Smooth muscle cell (in vitro differentiated cells): ENCODE data around the gene SLC39A13. TPM values are rescaled to one million over a fixed set of nuclear protein-coding genes. Genes with fewer than 3 reads are reported as not detected.

ENCODE experiments used
- DNase-seq: peaks from one replicate; lab custom pipeline; 2025; ENCODE audit not compliant: unreplicated experiment; lab: John Stamatoyannopoulos, UW
- H2AFZ ChIP-seq: fragments of 200-600 bp; sonication (generic); 2 replicates; pipeline ENCODE4 v1.6.0; 2016; ENCODE audit warnings: antibody characterized with exemption, low read depth, mild to moderate bottlenecking
- H3F3A ChIP-seq: fragments of 200-600 bp; sonication (generic); 2 replicates; pipeline ENCODE4 v1.6.0; 2017; ENCODE audit warnings: antibody characterized with exemption, low read depth
- H3K27ac ChIP-seq: fragments of 200-600 bp; sonication (generic); 2 replicates; pipeline ENCODE4 v1.5.1; 2016; ENCODE audit warnings: low read depth, mild to moderate bottlenecking
- H3K27me3 ChIP-seq: fragments of 200-600 bp; sonication (generic); 2 replicates; pipeline ENCODE4 v1.6.1; 2016; ENCODE audit warnings: low read depth, mild to moderate bottlenecking
- H3K36me3 ChIP-seq: fragments of 200-600 bp; sonication (generic); 2 replicates; pipeline ENCODE4 v1.5.1; 2016; ENCODE audit warnings: low read depth
- H3K4me1 ChIP-seq: fragments of 200-600 bp; sonication (generic); 2 replicates; pipeline ENCODE4 v1.5.1; 2016; ENCODE audit warnings: low read depth
- H3K4me2 ChIP-seq: fragments of 200-600 bp; sonication (generic); 2 replicates; pipeline ENCODE4 v1.6.0; 2016; ENCODE audit warnings: mild to moderate bottlenecking
- H3K4me3 ChIP-seq: fragments of 200-600 bp; sonication (generic); 2 replicates; pipeline ENCODE4 v1.5.1; 2016; ENCODE audit warnings: mild to moderate bottlenecking
- H3K79me2 ChIP-seq: fragments of 200-600 bp; sonication (generic); 2 replicates; pipeline ENCODE4 v1.6.0; 2016; ENCODE audit warnings: low read depth, mild to moderate bottlenecking
- H3K9ac ChIP-seq: fragments of 200-600 bp; sonication (generic); 2 replicates; pipeline ENCODE4 v1.6.0; 2016; ENCODE audit warnings: low read depth
- H3K9me3 ChIP-seq: fragments of 200-600 bp; sonication (generic); replicated peaks from 2 replicates; pipeline ENCODE4 v1.5.1; 2016; ENCODE audit warnings: low read depth
- H4K20me1 ChIP-seq: fragments of 200-600 bp; sonication (generic); 2 replicates; pipeline ENCODE4 v1.6.0; 2016; ENCODE audit warnings: low read depth
- WGBS: methylation state at CpG from one replicate; pipeline ENCODE4 v1.1.7; 2016; ENCODE audit warnings: low lambda C conversion rate; 5-methylcytosine and 5-hydroxymethylcytosine counted together
- polyA plus RNA-seq: library from polyadenylated mRNA; unstranded; fragments of >200 nt; fragmentation: Nextera tagmentation; extraction: Ambion mirVana; gene quantifications from 2 replicates; pipeline ENCODE4 v1.2.1, GENCODE V29; 2016
- total RNA-seq: library from RNA; depleted of rRNA; stranded (reverse); fragments of >200 nt; gene quantifications from 2 replicates; pipeline ENCODE4 v1.2.3, GENCODE V29; 2014
- TF ChIP-seq, protein P1 (sequence below): fragments of 200-600 bp; sonication (generic); IDR thresholded peaks from 2 replicates; pipeline ENCODE4 v1.5.1; 2017; ENCODE audit warnings: borderline replicate concordance, mild to moderate bottlenecking, antibody characterized with exemption; ENCODE audit not compliant: insufficient read depth, poor library complexity, severe bottlenecking

The SLC39A13 gene
- total and polyA plus RNA-seq, 2 experiments from 2014 or later = 56.9 to 143 TPM

DNA sequence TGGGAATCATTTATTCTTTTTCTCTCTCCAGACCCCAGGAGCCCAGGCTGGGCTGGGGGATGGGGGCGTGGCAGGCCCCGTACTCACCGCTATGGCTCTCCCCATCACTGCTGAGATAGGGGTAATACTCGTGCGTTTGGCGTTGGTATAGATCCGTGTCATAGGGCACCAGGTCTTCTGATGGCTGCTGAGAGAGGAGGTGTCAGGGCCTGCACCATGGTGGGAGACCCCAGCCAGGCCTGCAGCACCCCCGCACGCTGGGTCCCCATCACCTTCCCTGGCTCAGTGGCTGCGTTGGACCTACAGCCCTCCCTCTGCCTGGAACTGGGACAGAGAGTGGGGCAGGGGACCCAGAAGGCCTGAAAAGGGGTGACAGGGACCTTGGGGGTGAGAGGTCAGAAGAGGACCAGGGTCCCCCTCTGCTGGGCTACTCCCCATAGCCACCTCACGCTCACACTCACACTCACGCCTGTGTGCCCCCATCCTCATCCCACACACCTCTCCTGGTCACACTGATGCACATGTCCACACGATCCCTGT lies 32.8 kb upstream of the SLC39A13 start:
- TF ChIP-seq, protein P1, sequence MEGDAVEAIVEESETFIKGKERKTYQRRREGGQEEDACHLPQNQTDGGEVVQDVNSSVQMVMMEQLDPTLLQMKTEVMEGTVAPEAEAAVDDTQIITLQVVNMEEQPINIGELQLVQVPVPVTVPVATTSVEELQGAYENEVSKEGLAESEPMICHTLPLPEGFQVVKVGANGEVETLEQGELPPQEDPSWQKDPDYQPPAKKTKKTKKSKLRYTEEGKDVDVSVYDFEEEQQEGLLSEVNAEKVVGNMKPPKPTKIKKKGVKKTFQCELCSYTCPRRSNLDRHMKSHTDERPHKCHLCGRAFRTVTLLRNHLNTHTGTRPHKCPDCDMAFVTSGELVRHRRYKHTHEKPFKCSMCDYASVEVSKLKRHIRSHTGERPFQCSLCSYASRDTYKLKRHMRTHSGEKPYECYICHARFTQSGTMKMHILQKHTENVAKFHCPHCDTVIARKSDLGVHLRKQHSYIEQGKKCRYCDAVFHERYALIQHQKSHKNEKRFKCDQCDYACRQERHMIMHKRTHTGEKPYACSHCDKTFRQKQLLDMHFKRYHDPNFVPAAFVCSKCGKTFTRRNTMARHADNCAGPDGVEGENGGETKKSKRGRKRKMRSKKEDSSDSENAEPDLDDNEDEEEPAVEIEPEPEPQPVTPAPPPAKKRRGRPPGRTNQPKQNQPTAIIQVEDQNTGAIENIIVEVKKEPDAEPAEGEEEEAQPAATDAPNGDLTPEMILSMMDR = no peak
- Histone ChIP-seq H3K27ac (no peak overlapping the region), H3K4me1 (no peaks in the 10 kb centered on the region), H2AFZ (no peak overlapping the region), H4K20me1 (no peaks in the 10 kb centered on the region), H3K9ac (no peak overlapping the region), H3K4me2 (no peak overlapping the region), H3K36me3 (no peaks in the 10 kb centered on the region), H3K79me2 (no peaks in the 10 kb centered on the region), H3K9me3 (no peaks in the 10 kb centered on the region), H3F3A (no peaks in the 10 kb centered on the region), H3K27me3 (no peaks in the 10 kb centered on the region), H3K4me3 (no peak overlapping the region)
- 91% methylated on average over 12 of the region's 13 CpGs for WGBS
- DNase-seq = no peak

DNA sequence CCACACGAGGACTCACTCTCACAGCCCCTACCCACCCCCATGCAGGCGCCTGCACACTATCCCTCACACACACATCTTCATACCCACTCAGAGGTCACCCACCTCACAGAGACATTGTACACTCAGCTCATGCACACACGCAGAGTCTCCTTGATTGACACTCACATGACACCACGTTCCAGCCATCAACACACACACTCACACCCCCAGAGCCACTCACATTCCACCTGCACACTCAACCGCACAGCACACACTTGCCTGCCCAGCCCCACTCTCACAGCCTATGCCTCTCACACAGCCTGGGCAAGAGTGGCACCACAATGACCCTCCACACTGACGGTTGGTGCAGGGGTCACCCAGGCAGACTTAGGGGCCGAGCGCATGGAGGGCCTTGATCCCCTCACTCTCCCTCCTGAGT lies 32.3 kb upstream of the SLC39A13 start:
- no peak overlapping the region for H3K9ac ChIP-seq
- no peak overlapping the region for H3K4me2 ChIP-seq
- H4K20me1 ChIP-seq = no peaks in the 10 kb centered on the region
- no peaks in the 10 kb centered on the region for H3K36me3 ChIP-seq
- no peak overlapping the region for H3K4me3 ChIP-seq
- H3K27ac ChIP-seq = no peak overlapping the region
- TF ChIP-seq, protein P1 = no peak
- H3K27me3 ChIP-seq = no peaks in the 10 kb centered on the region
- no peaks in the 10 kb centered on the region for H3K79me2 ChIP-seq
- H3K9me3 ChIP-seq = no peaks in the 10 kb centered on the region
- no peaks in the 10 kb centered on the region for H3F3A ChIP-seq
- H2AFZ ChIP-seq = no peak overlapping the region
- DNase-seq = no peak
- 91% methylated on average over 8 of the region's 8 CpGs for WGBS
- H3K4me1 ChIP-seq = no peaks in the 10 kb centered on the region

DNA sequence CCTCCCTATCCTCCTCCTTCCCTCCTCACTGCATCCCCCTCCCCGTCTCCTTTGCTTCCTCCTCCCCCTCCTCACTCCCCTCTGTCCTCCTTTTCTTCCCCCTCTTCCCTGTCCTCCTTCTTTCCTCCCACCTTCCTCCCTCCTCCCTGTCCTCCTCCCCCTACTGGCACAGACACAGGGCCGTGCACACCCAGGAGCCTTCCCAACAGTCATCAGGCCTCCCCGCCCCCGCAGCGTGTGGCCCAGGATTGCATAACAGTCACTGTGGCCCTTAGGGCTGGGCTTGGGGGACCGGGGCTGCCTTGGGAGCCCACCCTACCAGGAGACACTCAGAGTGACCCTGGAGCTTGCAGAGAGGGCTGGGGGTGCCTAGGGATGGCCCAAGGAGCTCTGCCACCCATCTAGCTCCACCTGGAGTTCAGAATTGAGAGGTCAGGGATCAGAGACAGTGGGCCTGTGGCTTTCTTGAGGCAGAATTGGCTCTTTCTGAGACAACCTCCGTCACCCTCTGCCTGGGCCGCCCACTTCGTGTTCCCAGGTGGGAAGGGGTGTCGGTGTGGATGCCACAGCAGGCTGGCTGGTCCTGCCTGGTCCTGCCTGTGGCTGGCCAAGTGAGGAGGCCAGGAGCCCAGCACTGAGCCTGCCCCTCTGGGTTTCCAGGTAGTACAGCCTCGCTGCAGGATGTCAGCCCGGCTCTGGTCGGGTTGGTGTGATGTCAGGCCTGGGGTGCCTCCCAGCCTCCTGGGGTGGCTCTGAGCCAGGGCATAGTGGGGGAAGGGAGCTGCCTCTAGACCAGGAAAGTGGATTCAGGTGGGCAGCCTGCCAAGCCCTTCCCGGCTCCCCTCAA lies 31.6 kb upstream of the SLC39A13 start:
- Histone ChIP-seq H3K9ac (no peak overlapping the region), H3K27ac (no peak overlapping the region), H3K9me3 (no peaks in the 10 kb centered on the region), H3K4me2 (no peak overlapping the region), H3K4me3 (no peak overlapping the region), H2AFZ (no peak overlapping the region), H3F3A (no peaks in the 10 kb centered on the region), H3K4me1 (no peaks in the 10 kb centered on the region), H3K27me3 (no peaks in the 10 kb centered on the region), H4K20me1 (no peaks in the 10 kb centered on the region), H3K36me3 (no peaks in the 10 kb centered on the region), H3K79me2 (no peaks in the 10 kb centered on the region)
- no peak for DNase-seq
- TF ChIP-seq, protein P1 = no peak
- WGBS = 81% methylated on average over 12 of the region's 14 CpGs
